Measurements from ENCODE around the gene MAP7D1. TPM values are rescaled to one million over a fixed set of nuclear protein-coding genes. Genes with fewer than 3 reads are reported as not detected.

The MAP7D1 gene
- total RNA-seq, 2 donors from 2014 or later = 119 to 120 TPM

DNA sequence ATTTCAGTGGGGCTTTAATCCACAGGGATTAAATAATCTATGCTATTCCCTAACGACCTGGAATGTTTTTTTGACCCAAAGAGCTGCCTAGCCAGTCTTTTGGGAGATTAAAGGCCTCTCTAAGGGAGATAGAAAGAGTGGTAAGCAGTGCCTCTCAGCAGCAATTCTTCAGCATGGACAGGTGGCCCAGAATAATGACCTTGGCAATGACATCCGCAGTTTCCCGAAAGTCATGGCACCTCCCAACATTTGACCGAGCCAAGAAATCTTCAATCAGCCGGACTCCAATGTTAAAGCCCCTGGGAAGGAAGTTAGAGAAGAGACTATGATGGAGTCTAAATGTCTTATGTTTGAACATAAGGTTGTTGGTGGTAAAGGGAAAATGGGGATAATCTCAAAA is 16.4 kb upstream of the MAP7D1 start:
- Histone ChIP-seq H3K36me3 (ENCODE audit: control insufficient read depth, insufficient read depth, low read length) (peaks cover 36% of the 10 kb centered on the region), H3K9ac (ENCODE audit: extremely low read depth, low read length, poor library complexity, severe bottlenecking) (no peak overlapping the region), H3K9me3 (ENCODE audit: control insufficient read depth, low read length) (peaks cover 8% of the 10 kb centered on the region), H3K4me3 (ENCODE audit: low read length) (no peak overlapping the region), H3K4me1 (ENCODE audit: control insufficient read depth, insufficient read depth, low read length) (no peaks in the 10 kb centered on the region), H3K27ac (ENCODE audit: low read depth, low read length) (no peak overlapping the region), H3K27me3 (ENCODE audit: control insufficient read depth, insufficient read depth, low read length, poor library complexity, severe bottlenecking) (no peaks in the 10 kb centered on the region)
- TF ChIP-seq, protein P1, sequence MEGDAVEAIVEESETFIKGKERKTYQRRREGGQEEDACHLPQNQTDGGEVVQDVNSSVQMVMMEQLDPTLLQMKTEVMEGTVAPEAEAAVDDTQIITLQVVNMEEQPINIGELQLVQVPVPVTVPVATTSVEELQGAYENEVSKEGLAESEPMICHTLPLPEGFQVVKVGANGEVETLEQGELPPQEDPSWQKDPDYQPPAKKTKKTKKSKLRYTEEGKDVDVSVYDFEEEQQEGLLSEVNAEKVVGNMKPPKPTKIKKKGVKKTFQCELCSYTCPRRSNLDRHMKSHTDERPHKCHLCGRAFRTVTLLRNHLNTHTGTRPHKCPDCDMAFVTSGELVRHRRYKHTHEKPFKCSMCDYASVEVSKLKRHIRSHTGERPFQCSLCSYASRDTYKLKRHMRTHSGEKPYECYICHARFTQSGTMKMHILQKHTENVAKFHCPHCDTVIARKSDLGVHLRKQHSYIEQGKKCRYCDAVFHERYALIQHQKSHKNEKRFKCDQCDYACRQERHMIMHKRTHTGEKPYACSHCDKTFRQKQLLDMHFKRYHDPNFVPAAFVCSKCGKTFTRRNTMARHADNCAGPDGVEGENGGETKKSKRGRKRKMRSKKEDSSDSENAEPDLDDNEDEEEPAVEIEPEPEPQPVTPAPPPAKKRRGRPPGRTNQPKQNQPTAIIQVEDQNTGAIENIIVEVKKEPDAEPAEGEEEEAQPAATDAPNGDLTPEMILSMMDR (conservative IDR thresholded peaks at IDR 0.05) = no peak
- Mint-ChIP-seq H3K36me3 (ENCODE audit: low read depth) (peaks cover 36% of the 10 kb centered on the region), H3K4me1 (no peaks in the 10 kb centered on the region), H3K27ac (no peak overlapping the region), H3K9me3 (no peaks in the 10 kb centered on the region), H3K27me3 (ENCODE audit: insufficient read depth) (no peaks in the 10 kb centered on the region), H3K4me3 (no peak overlapping the region)
- no peak for DNase-seq
- 97 to 98% methylated on average over 5 of the region's 5 CpGs for WGBS, 2 experiments (ENCODE audit: insufficient coverage in 1 of 2, insufficient read length in 1 of 2)

DNA sequence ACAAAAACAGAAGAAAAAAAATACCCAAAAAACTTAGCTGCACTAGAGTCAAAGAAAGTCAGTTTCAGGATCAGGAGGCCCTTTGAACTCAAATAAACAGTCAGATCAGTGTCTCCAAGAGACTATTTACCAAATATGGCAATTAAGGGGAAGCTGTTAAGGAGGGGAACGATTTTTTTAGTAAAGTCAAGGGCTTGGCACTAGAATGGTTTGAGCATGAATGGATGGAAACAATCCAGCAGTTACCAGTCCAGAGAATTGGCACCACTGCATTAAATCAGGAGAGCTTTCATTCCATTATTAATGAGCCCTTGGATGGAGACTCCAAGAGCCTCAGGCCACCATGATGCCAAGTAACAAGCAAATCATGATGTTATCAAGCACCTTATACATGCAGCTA is 13.8 kb upstream of the MAP7D1 start:
- H3K4me3 Mint-ChIP-seq = no peak overlapping the region
- H3K36me3 Mint-ChIP-seq (ENCODE audit: low read depth) = peaks cover 38% of the 10 kb centered on the region
- TF ChIP-seq, protein P1 (conservative IDR thresholded peaks at IDR 0.05) = no peak
- Histone ChIP-seq H3K27ac (ENCODE audit: low read depth, low read length) (no peak overlapping the region), H3K4me1 (ENCODE audit: control insufficient read depth, insufficient read depth, low read length) (no peaks in the 10 kb centered on the region), H3K9me3 (ENCODE audit: control insufficient read depth, low read length) (peaks cover 8% of the 10 kb centered on the region), H3K36me3 (ENCODE audit: control insufficient read depth, insufficient read depth, low read length) (peaks cover 30% of the 10 kb centered on the region), H3K9ac (ENCODE audit: extremely low read depth, low read length, poor library complexity, severe bottlenecking) (no peak overlapping the region), H3K4me3 (ENCODE audit: low read length) (no peak overlapping the region), H3K27me3 (ENCODE audit: control insufficient read depth, insufficient read depth, low read length, poor library complexity, severe bottlenecking) (no peaks in the 10 kb centered on the region)
- peaks cover 2% of the 10 kb centered on the region for H3K9me3 Mint-ChIP-seq
- WGBS, 2 experiments (ENCODE audit: insufficient coverage in 1 of 2, insufficient read length in 1 of 2) = 90 to 91% methylated on average over 1 of the region's 1 CpG
- H3K27me3 Mint-ChIP-seq (ENCODE audit: insufficient read depth) = no peaks in the 10 kb centered on the region
- H3K4me1 Mint-ChIP-seq = no peaks in the 10 kb centered on the region
- no peak for DNase-seq
- H3K27ac Mint-ChIP-seq = no peak overlapping the region

DNA sequence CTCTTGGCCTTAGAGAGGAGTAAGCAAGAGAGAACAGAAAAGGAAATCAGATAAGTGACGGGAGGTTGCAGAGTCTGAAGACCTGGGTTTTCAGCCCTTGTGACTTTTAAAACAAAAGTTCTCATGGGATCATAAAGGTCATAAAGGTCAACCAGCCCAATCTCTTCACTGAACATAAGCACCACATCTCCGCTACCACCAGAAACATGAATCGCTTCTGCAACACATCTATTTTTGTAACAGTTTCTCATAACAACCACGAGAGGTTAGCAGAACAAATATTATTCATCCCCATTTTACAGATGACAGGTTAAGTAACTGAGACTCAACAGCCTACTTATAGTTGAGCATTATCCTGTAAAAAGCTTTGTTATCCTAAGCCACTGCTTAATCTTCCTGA is 12.5 kb upstream of the MAP7D1 start:
- H3K9me3 Mint-ChIP-seq = peaks cover 2% of the 10 kb centered on the region
- peaks cover 8% of the 10 kb centered on the region for H3K9me3 ChIP-seq (ENCODE audit: control insufficient read depth, low read length)
- H3K4me3 Mint-ChIP-seq = no peak overlapping the region
- no peaks in the 10 kb centered on the region for H3K4me1 Mint-ChIP-seq
- peaks cover 38% of the 10 kb centered on the region for H3K36me3 Mint-ChIP-seq (ENCODE audit: low read depth)
- no peak for DNase-seq
- no peaks in the 10 kb centered on the region for H3K27me3 Mint-ChIP-seq (ENCODE audit: insufficient read depth)
- no peak overlapping the region for H3K27ac ChIP-seq (ENCODE audit: low read depth, low read length)
- H3K27me3 ChIP-seq (ENCODE audit: control insufficient read depth, insufficient read depth, low read length, poor library complexity, severe bottlenecking) = no peaks in the 10 kb centered on the region
- no peak overlapping the region for H3K9ac ChIP-seq (ENCODE audit: extremely low read depth, low read length, poor library complexity, severe bottlenecking)
- no peak overlapping the region for H3K27ac Mint-ChIP-seq
- no peaks in the 10 kb centered on the region for H3K4me1 ChIP-seq (ENCODE audit: control insufficient read depth, insufficient read depth, low read length)
- TF ChIP-seq, protein P1 (conservative IDR thresholded peaks at IDR 0.05) = no peak
- 95 to 97% methylated on average over 4 of the region's 4 CpGs for WGBS, 2 experiments (ENCODE audit: insufficient coverage in 1 of 2, insufficient read length in 1 of 2)
- no peak overlapping the region for H3K4me3 ChIP-seq (ENCODE audit: low read length)
- H3K36me3 ChIP-seq (ENCODE audit: control insufficient read depth, insufficient read depth, low read length) = peaks cover 17% of the 10 kb centered on the region

Measured in endodermal cell (in vitro differentiated cells).